H1 (cell line): ENCODE results near the gene ARHGAP23. TPM values are rescaled to one million over a fixed set of nuclear protein-coding genes. Genes with fewer than 3 reads are reported as not detected.

Source experiments
- CTCF ChIA-PET: fragments of 300-600 bp; sonication (Branson Sonifier 250); formaldehyde crosslinking; loops from one replicate; lab custom pipeline; 2021; ENCODE audit not compliant: partially characterized antibody; lab: Charles Lee
- POLR2A ChIA-PET: fragments of 300-600 bp; sonication (Branson Sonifier 250); formaldehyde crosslinking; loops from one replicate; lab custom pipeline; 2021; ENCODE audit warnings: inconsistent platforms; ENCODE audit not compliant: partially characterized antibody; lab: Charles Lee
- DNase-seq, 2 experiments: peaks; one replicate each; pipeline versions ENCODE4 v3.0.0 to v3.0.0-alpha.2; 2010 to 2022; ENCODE audit warnings: low spot score in 2 of 2, low read depth in 1 of 2, mixed read lengths in 1 of 2
- FAIRE-seq: peaks from 2 replicates; lab custom pipeline; 2011; peaks lifted over from hg19 to GRCh38; lab: Jason Lieb, UNC
- H2AFZ ChIP-seq: 2 replicates; pipeline ENCODE4 v1.8.1; 2012; ENCODE audit warnings: low read length, inconsistent platforms
- H2AK5ac ChIP-seq: 2 replicates; pipeline ENCODE4 v1.6.1; 2013; ENCODE audit warnings: low read depth, low read length
- H2BK120ac ChIP-seq: replicated peaks from 2 replicates; pipeline ENCODE3; 2013; ENCODE audit warnings: low read depth, low read length, inconsistent platforms
- H2BK12ac ChIP-seq: 2 replicates; pipeline ENCODE4 v1.6.1; 2013; ENCODE audit warnings: low read depth, low read length
- H2BK15ac ChIP-seq: 2 replicates; pipeline ENCODE4 v1.6.1; 2013; ENCODE audit warnings: low read length
- H2BK20ac ChIP-seq: 2 replicates; pipeline ENCODE4 v1.6.1; 2013; ENCODE audit warnings: low read length
- H2BK5ac ChIP-seq: 2 replicates; pipeline ENCODE4 v1.6.1; 2013; ENCODE audit warnings: low read depth, low read length
- H3K14ac ChIP-seq: 2 replicates; pipeline ENCODE4 v1.6.1; 2013; ENCODE audit warnings: inconsistent platforms; ENCODE audit not compliant: insufficient read length
- H3K18ac ChIP-seq: 2 replicates; pipeline ENCODE4 v1.6.1; 2013; ENCODE audit warnings: low read length; ENCODE audit errors: extremely low read depth
- H3K23ac ChIP-seq: 2 replicates; pipeline ENCODE4 v1.6.1; 2013; ENCODE audit warnings: inconsistent platforms; ENCODE audit not compliant: insufficient read length
- H3K23me2 ChIP-seq: 2 replicates; pipeline ENCODE4 v1.6.1; 2013; ENCODE audit warnings: low read depth, low read length
- H3K27ac ChIP-seq: 2 replicates; pipeline ENCODE4 v1.6.1; 2011; ENCODE audit warnings: low read depth, low read length, inconsistent platforms
- H3K27me3 ChIP-seq, 4 experiments: replicated peaks in 1 of 4; 1 replicate in 1 of 4; 2 replicates in 3 of 4; pipeline versions ENCODE4 v1.6.1 to v1.8.1; 2011 to 2013; ENCODE audit warnings: low read length in 3 of 4, mild to moderate bottlenecking in 3 of 4, inconsistent platforms in 2 of 4, mixed read lengths in 2 of 4, moderate library complexity in 1 of 4; ENCODE audit not compliant: control insufficient read depth in 3 of 4, insufficient read depth in 3 of 4; ENCODE audit errors: extremely low read depth in 1 of 4
- H3K36me3 ChIP-seq, 4 experiments: 2 replicates each; pipeline versions ENCODE4 v1.6.1 to v1.8.1; 2011 to 2013; ENCODE audit warnings: mild to moderate bottlenecking in 4 of 4, low read length in 3 of 4, moderate library complexity in 2 of 4, control low read depth in 1 of 4, inconsistent platforms in 1 of 4; ENCODE audit not compliant: insufficient read depth in 4 of 4, control insufficient read depth in 2 of 4
- H3K4ac ChIP-seq: replicated peaks from 2 replicates; pipeline ENCODE3; 2013; ENCODE audit warnings: low read length, low read depth, mixed read lengths, inconsistent platforms; ENCODE audit not compliant: insufficient read length
- H3K4me1 ChIP-seq, 4 experiments: replicated peaks in 1 of 4; 1 replicate in 1 of 4; 2 replicates in 3 of 4; pipeline versions ENCODE4 v1.6.1 to v1.8.1; 2011 to 2013; ENCODE audit warnings: low read length in 3 of 4, inconsistent platforms in 2 of 4, mixed read lengths in 1 of 4; ENCODE audit not compliant: insufficient read depth in 4 of 4, control insufficient read depth in 3 of 4
- H3K4me2 ChIP-seq, 2 experiments: 2 replicates each; pipeline versions ENCODE4 v1.6.1 to v1.8.1; 2011 to 2013; ENCODE audit warnings: low read depth in 2 of 2, low read length in 2 of 2, control low read depth in 1 of 2, inconsistent platforms in 1 of 2, mild to moderate bottlenecking in 1 of 2; ENCODE audit not compliant: insufficient read depth in 1 of 2
- H3K4me3 ChIP-seq, 4 experiments: fragments of 200-600, 300-600 bp in 1 of 4; sonication (generic), shearing (Covaris generic), sonication (Bioruptor Twin) in 1 of 4; 2 replicates each; pipeline versions ENCODE4 v1.5.1 to v1.8.1; 2011 to 2016; ENCODE audit warnings: low read length in 4 of 4, low read depth in 3 of 4, control low read depth in 2 of 4, inconsistent platforms in 2 of 4, mild to moderate bottlenecking in 2 of 4, mixed read lengths in 1 of 4, moderate library complexity in 1 of 4; ENCODE audit not compliant: insufficient read depth in 2 of 4; ENCODE audit errors: extremely low read depth in 1 of 4
- H3K56ac ChIP-seq: replicated peaks from 2 replicates; pipeline ENCODE3; 2013; ENCODE audit warnings: low read depth, mild to moderate bottlenecking, mixed read lengths, low read length, inconsistent platforms; ENCODE audit not compliant: insufficient read length
- H3K79me1 ChIP-seq: 2 replicates; pipeline ENCODE4 v1.6.1; 2013; ENCODE audit warnings: low read depth, low read length, control low read depth
- H3K79me2 ChIP-seq, 2 experiments: 2 replicates each; pipeline versions ENCODE4 v1.6.1 to v1.8.1; 2012 to 2013; ENCODE audit warnings: low read length in 2 of 2, mild to moderate bottlenecking in 2 of 2, inconsistent platforms in 1 of 2; ENCODE audit not compliant: insufficient read depth in 2 of 2, control insufficient read depth in 1 of 2
- H3K9ac ChIP-seq, 4 experiments: replicated peaks in 1 of 4; 1 replicate in 1 of 4; 2 replicates in 3 of 4; pipeline versions ENCODE4 v1.6.1 to v1.8.1; 2011 to 2013; ENCODE audit warnings: low read depth in 3 of 4, low read length in 3 of 4, control low read depth in 2 of 4, mild to moderate bottlenecking in 2 of 4, moderate library complexity in 2 of 4, inconsistent platforms in 1 of 4; ENCODE audit errors: extremely low read depth in 1 of 4
- H3K9me3 ChIP-seq, 2 experiments: 2 replicates each; pipeline versions ENCODE4 v1.6.1 to v1.8.1; 2012 to 2013; ENCODE audit warnings: mild to moderate bottlenecking in 2 of 2, moderate library complexity in 2 of 2, control low read depth in 1 of 2, inconsistent platforms in 1 of 2, low read depth in 1 of 2, low read length in 1 of 2, mixed read lengths in 1 of 2; ENCODE audit not compliant: insufficient read depth in 2 of 2
- H4K20me1 ChIP-seq, 2 experiments: replicated peaks in 1 of 2; 2 replicates each; pipeline versions ENCODE3 to v1.8.1; 2011 to 2013; ENCODE audit warnings: inconsistent platforms in 2 of 2, low read length in 2 of 2, mild to moderate bottlenecking in 1 of 2; ENCODE audit not compliant: insufficient read depth in 2 of 2, control insufficient read depth in 1 of 2
- H4K5ac ChIP-seq: 2 replicates; pipeline ENCODE4 v1.6.1; 2013; ENCODE audit warnings: low read length, low read depth, mixed read lengths, inconsistent platforms; ENCODE audit not compliant: insufficient read length
- H4K8ac ChIP-seq: 2 replicates; pipeline ENCODE4 v1.8.0; 2013; ENCODE audit warnings: mild to moderate bottlenecking, moderate library complexity, low read length, inconsistent platforms; ENCODE audit not compliant: insufficient read depth; ENCODE audit errors: extremely low read depth
- H4K91ac ChIP-seq: replicated peaks from 2 replicates; pipeline ENCODE3; 2013; ENCODE audit warnings: low read length, mixed read lengths, inconsistent platforms; ENCODE audit not compliant: insufficient read length
- YY1 ChIP-seq: IDR thresholded peaks from 2 replicates; pipeline ENCODE4 v1.6.1; 2011; ENCODE audit warnings: low read depth, mild to moderate bottlenecking, low read length
- WGBS, 2 experiments: shearing (Covaris generic) in 1 of 2; methylation state at CpG; one replicate each; pipeline versions ENCODE4 v1.1.6 to v1.1.7; 2013 to 2015; ENCODE audit warnings: low lambda C conversion rate in 2 of 2, mixed read lengths in 2 of 2, inconsistent platforms in 1 of 2, low coverage in 1 of 2, missing lambda C conversion rate in 1 of 2; ENCODE audit not compliant: insufficient replicate concordance in 2 of 2, insufficient coverage in 1 of 2, insufficient read length in 1 of 2; ENCODE audit errors: extremely low coverage in 1 of 2, missing lambda C conversion rate in 1 of 2; 5-methylcytosine and 5-hydroxymethylcytosine counted together
- polyA plus RNA-seq, 7 experiments: library from polyadenylated mRNA; depleted of rRNA in 3 of 7; stranded (reverse) in 5 of 7; unstranded in 2 of 7; fragments of >200 nt in 5 of 7; fragments of 200-250 nt in 2 of 7; gene quantifications; 1 replicate in 5 of 7; 2 replicates in 1 of 7; 4 replicates in 1 of 7; pipeline versions ENCODE4 v1.2.1 to v1.2.3, GENCODE V29; 2011 to 2013; ENCODE audit warnings: missing spikeins in 2 of 7, mixed read lengths in 2 of 7
- total RNA-seq: library from RNA; stranded (reverse); fragmentation: NEBNext Ultra II Directional; extraction: Animal tissue kit (Norgen Biotek cat#: 25700); gene quantifications from 2 replicates; pipeline ENCODE4 v1.2.1, GENCODE V29; 2021

ARHGAP23 gene
- total and polyA plus RNA-seq, 2 of the 8 experiments (the other 6 are each of a cell fraction or from before 2014, with no cell fraction given) = 16.3 to 107 TPM

DNA sequence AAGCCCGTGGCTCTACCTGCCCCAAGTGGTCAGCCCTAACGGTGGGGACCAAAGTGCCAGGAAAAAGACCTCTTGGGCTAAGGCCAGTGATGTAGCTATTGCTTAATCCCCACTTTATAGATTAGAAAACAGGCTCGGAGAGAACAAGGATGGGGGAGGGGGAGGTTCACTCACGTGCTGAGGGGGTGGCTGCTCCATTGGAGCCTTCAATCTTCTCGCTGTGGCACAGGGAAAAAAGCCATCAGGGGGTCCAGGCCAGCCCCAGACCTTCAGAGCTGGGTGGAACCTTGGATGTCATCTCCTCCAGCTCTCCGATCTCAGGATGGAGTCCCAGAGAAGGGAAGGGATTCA, 131.6 kb downstream of the ARHGAP23 start:
- no peak for TF ChIP-seq YY1
- no peak overlapping the region for H3K14ac ChIP-seq
- H3K18ac ChIP-seq = peak overlapping the region; percentile 71; the same call in 1 of the 2 replicates
- H2AK5ac ChIP-seq = no peak overlapping the region
- peak overlapping the region; percentile 88 to 99 for H3K4me2 ChIP-seq
- H4K8ac ChIP-seq = 0 out of 2 replicates have a peak overlapping the region, but pooled peaks have one; percentile 15
- no peak overlapping the region for H3K27ac ChIP-seq
- peak overlapping the region; percentile 6 to 63 (median 30); a peak in 7 of 8 replicates for H3K4me3 ChIP-seq
- peaks cover 23% of the 10 kb centered on the region for H3K23me2 ChIP-seq
- H3K79me1 ChIP-seq = no peaks in the 10 kb centered on the region
- no peak overlapping the region for H2AFZ ChIP-seq
- H2BK5ac ChIP-seq = no peak overlapping the region
- H2BK15ac ChIP-seq = peak overlapping the region; percentile 72; the same call in 1 of the 2 replicates
- no peak overlapping the region for H3K56ac ChIP-seq
- H3K9me3 ChIP-seq = no peaks in the 10 kb centered on the region
- no peaks in the 10 kb centered on the region for H3K79me2 ChIP-seq
- peaks cover 4 to 28% of the 10 kb centered on the region in 2 experiments for H4K20me1 ChIP-seq
- H3K23ac ChIP-seq = no peak overlapping the region
- H2BK12ac ChIP-seq = no peak overlapping the region
- no peak overlapping the region for H3K4ac ChIP-seq
- no peak for FAIRE-seq
- H3K36me3 ChIP-seq = peaks cover 0 to 7% (median 0%) of the 10 kb centered on the region in 4 experiments; a peak in 1 of 8 replicates
- H2BK20ac ChIP-seq = no peak overlapping the region
- no peak for DNase-seq
- H3K4me1 ChIP-seq = peaks cover 6 to 49% (median 36%) of the 10 kb centered on the region in 4 experiments
- no peak overlapping the region for H4K5ac ChIP-seq
- no peak overlapping the region for H2BK120ac ChIP-seq
- CTCF ChIA-PET = interaction anchor here (0.7 to 38.1 kb wide), 15 partner anchors 16 to 176 kb away, joined by 3 to 914 read pairs (median 10); partner anchors contain the start of gene SRCIN1
- POLR2A ChIA-PET = interaction anchor here (0.8 to 1.9 kb wide), 13 partner anchors 10 to 112 kb away, joined by 3 to 11 read pairs (median 4); no protein-coding TSS in a partner anchor
- 16% methylated on average over 6 of the region's 6 CpGs; no CpG with 5 or more reads in 1 of the 2 experiments for WGBS, 2 experiments
- peaks cover 43 to 68% (median 62%) of the 10 kb centered on the region in 4 experiments for H3K27me3 ChIP-seq
- no peak overlapping the region for H3K9ac ChIP-seq
- H4K91ac ChIP-seq = no peak overlapping the region
